Measurements from ENCODE around the gene CNPPD1.

The CNPPD1 gene

DNA sequence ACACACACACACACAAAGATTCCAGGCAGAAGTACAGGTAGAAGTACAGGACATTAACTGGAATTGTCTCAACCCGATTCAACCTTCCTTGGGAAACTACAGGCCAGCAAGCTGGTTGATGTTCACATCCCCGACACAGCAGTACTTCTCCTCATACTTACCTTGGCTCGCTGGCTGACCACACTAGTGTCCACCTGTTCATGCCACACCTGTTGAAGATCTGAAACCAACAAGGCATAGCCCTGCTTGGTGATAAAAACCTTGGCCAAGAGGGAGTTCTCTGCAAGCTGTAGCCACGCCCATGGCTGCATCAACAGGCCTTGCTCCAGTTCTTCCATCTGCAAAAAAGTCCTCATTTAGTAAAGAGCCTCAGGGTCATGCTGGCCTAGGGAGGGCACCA is 18.7 kb downstream of the CNPPD1 start:
- DNase-seq, result no peak

DNA sequence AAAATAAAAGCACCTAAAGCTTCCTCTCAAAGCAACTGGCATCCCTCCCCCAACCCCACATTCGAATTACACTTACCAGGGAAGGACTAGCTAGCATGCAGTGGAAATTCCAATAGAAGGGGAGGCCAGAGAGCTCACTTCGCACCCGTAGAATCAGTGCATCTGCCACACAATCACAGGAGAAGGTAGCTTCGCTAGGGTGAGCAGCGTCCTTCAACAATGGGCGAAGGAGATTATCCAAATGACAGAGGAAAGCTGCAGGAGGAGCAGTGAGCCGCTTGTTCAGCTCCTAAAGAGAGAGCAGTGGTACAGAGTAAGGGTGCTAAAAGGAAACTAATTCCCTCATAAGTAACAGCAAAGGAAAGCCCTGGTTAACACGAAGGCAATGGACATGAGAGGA is 19.3 kb downstream of the CNPPD1 start:
- DNase-seq, result no peak

DNA sequence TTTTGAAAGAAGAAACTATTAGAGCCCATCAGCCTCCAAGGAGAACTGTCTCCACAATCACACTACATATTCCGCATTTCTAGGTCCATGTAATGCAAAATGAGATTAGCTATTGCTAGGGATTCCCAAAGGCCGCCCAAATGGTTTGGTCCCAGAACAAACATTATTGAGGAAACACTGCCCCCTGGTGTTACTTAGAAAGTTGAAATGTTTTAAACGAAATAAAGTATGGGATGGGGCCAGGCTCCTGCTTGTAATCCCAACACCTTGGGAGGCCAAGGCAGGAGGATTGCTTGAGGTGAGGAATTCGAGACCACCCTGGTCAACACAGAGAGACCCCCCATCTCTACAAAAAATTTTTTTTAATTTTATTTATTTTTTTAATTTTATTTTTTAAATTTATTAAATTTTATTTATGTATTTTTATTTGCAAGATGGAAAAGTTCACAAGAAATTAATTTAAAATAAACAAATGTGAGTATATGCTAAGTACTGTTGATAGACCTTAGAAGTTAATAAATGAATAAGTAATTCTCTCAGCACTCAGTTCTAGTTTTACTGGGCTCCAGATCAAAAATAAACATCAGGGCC is 21.6 kb downstream of the CNPPD1 start:
- peak; percentile 77 for DNase-seq

DNA sequence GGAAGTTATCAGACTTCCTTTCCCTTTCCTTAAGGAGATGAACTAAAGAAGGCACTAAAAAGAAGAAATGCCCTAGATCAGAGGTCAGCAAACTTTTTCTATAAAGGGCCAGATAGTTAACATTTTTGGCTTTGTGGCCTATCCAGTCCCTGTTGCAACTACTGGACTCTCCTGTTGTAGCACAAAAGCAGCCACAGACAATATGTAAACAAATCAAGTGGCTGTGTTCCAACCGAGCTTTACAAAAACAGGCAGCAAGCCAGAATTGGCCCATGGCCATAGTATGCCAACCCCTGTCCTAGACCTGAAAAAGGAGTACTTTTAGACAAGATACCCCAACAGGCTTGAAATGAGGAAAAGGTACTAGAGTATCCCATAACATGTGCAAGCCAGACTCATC is 27.1 kb downstream of the CNPPD1 start:
- no peak for DNase-seq

DNA sequence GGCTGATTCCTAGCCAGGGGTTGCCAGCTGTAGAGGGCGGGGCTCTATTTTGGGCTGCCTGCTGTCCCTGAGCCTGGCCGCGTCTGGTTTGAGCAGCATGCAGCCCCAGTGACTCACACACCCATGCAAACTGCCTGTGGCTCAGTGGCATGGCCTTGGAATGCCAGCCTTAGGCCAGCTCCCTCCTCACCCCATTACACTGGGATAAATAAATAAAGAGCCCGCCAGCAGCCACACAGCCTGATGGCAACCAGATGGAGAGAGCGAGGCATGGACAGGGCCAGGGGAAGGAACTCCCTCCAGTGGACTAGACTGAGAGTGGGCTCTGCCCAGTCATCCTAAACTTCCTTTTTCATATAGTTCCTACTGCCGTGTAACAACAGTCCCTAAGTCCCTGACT is 34.4 kb downstream of the CNPPD1 start:
- no peak for DNase-seq

DNA sequence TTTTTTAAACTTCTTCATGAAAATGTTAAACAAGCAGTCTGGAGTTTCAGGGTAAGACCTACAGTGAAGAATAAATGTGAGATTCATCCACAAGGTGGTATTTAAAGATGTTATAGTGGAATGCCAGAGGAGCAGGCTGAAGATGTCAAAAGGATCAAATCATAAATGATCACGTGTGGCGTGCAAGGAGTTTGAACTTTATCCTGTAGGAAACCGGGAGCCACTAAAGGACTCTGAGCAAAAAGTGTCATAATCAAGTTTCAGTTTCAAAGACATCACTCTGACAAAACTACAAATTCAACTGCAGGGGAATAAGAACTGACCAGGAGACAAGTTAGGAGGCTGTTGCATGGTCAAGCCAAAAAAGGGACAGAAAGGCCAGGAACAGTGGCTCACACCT is 36.0 kb downstream of the CNPPD1 start:
- DNase-seq, result no peak

DNA sequence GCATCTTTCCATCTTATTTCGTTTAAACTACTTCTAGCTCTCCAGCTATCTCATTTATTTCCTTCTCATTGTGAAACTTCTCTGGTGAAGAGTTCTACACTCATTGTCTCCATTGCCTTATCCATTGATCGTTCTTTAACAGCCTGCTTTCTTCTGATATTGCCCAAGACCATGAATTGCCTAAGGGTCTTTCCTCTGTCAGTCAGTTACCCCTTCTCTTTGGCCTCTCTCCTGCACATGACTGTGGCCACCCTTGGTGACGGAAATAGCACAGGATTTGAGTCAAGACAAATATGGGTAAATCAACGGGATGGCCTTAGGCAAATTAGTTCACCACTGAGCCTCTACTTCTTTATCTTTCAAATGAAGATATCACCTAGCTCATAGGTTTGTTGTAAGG is 42.7 kb downstream of the CNPPD1 start:
- no peak for DNase-seq

DNA sequence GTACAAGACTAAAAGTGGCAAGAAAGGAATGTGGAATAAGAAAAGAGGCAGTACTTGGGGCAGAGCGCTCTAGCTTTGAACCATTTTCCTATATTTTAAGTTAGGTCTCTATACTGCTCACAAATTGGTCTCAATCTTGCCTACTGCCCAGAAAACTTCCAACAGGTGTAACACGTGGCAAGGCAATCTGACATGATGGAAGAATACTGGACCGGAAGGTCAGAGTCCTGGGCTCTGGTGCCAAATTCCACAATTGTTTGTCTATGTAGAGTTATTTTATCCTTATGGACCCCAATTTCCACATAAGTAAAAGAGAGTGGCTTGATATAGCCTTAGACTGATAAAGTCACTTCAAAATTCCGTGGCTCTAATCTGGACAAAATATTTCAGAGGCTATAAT is 45.0 kb downstream of the CNPPD1 start:
- no peak for DNase-seq

DNA sequence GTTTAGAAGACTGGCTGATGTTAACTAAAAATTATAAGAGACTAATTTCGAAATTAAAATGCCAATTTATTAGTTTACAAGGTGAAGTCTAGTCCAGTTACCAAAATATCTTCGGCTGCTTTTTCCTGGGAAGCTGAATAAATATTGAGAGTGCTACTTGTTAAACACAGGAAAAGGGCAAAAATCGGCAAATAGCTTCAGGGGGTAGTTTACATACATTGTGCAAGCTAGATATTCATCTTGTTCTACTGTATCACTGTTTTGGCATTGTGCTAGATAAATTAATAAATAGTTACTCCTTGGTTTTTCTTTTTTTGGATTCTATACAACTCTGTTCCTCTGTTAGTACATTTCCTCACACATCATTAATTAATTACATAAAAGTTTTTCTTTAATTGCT is 45.4 kb downstream of the CNPPD1 start:
- no peak for DNase-seq

DNA sequence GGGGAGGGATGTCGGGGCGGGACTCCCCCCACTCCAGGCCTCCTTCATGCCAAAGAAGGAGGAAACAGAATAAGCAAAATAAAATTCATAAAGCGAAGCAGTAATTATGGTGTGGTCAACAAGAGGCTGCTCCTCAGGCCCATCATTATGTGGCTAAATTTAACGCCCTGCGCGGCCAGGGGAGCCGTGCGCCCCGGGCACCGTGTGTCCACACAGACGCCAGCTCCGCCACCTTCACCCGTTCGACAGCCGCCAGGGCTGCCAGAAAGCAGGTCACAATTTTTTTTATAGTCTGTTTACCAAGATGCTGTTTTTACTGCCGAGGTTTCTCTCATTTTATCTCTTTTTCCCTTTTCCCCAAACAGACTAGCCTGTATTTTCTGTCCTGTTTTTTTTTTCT is 47.1 kb downstream of the CNPPD1 start:
- no peak for DNase-seq

DNA sequence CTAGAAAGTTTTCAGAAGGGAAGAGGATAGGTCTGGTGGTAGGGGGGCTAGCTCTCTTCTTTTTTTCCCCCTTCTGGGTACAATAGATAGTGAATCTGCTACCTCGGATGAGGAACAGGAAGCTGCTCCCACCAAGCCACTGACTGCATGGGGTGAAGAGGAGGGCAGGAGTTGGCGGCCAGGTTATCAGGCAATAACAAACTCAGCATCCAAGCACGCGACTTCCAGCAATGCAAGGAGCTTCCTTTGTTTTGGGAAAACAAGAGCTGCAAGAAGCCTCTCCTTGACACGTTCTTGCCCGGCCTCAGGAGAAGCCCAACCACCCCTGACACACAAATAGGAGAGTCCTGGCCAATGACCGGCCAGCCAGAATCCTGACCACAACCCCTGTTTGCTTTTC is 48.3 kb downstream of the CNPPD1 start:
- DNase-seq, result no peak

DNA sequence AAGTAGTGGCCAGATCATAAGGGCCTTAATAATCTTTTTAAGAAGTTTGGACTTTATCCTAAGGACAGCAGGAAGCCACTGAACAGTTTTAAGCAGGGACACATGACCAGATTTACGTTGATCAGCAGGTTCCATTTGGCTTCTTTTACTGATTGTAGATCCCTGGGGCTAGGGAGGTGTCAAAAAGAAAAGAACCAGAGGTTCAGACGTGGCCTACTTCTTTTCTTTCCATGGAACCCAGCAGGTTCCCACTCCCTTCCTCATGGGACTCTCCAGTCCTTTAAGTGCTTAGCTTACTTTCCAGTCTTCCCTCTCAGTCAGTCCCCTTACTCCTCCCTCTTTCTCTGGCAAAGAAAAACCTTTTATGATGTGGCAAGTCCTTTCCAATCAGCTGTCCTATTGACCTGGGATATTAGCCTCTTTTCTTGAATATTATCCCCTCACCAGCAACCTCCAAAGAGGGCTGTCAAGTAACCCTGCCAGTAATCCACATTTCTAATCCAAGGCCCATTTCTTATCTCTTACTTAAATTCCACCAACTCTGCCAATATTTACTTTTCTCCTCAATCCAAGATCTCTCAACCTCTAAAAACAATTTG is 49.6 kb downstream of the CNPPD1 start:
- no peak for DNase-seq

DNA sequence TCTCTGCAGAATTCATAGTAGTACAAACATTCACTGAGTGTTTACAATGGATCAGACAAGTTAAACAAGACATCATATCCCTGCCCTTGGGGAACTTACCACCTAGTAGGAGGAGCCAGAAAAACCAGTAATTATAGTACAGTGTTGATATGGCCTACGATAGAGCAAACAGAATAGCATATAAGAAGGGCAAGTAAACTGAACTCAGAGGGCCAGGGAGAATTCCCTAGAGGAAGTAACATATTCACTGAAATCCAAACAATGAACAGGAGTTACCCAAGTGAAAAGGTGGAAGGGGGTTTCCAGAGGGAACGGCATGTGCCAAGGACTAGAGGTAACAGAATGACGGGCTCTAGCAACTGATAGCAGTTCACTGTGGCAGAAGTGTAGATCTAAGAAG is 50.2 kb downstream of the CNPPD1 start:
- no peak for DNase-seq

DNA sequence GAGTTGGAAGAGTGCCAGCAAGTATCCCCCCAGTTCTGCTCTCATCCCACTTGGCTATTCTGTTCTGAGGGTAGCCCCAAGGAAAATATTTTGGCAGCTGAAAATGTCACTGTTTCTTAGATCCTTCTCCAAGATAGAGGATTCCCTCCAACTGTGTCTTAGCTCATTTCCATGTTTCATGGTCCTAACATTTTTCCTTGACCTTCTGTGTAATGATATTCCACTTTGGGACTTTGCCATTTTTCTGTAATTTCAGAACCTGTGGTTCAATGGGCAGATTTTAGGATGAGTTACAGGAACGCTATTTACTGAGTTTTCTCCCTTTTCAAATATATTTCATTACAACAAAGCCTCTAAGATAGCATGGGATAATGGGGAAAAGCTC is 50.8 kb downstream of the CNPPD1 start:
- DNase-seq, result no peak

DNA sequence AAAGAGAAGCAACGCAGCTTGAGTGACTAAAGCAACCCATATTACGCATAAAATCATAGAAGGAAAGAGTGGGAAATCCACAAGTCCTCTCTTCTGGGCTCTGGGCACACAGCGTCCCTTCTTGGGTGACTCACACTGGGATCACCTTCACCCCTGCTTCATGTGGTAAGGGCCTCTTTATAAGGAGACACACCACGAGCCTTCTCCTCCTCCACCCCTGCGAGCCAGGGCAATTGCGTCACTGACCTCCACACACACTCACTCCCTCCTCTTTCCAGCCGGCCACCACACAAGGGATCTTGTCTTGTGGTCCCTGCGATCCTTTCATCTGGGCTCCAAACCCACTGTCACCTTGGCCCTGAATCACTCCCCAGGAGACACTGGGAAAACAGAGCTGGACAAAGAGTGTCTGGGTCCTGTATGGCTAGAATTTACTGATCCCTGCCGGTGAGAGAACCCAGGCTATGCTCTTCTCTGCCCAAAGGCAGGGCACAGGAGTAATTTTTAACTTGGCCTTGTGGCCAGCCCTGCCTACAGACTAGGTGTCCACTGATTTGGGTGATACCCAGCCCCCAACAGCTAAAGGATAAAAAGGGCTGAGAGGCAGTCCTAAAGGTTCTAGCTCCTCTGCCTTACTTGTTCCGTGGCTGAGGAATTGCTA is 51.4 kb downstream of the CNPPD1 start:
- DNase-seq, result no peak

DNA sequence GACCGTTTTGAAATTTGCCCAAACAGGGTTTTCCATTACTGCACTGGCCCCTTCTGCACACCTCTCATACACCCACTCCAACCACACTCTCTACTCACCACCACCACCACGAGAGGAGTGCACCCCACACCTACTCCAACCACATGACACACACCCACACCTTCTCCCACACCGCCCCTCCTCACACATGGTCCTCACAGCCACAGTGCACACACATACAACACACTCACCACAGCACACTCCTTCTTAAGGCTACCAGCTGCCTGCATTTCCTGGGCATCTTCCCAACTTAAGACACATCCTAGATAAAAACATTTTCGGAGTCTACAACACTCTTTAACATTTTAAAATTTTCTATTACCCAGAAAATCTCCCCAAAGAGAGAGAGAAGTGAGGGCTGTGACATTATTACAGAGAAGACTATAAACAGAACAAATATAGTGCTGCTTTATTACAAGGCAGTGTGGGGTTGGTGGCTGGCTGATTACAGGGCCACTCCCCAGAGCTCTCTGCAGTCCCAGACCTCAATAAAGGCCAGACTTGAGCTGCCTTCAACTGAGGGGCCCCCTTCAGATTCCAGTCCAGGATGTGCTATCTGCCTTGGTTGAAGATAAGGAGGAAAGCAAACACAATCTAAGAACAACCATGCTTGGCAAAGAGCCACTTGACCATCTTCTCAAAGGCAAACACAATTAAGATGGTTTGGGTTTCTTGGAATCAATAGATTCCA is 52.2 kb downstream of the CNPPD1 start:
- peak; percentile 15 for DNase-seq

DNA sequence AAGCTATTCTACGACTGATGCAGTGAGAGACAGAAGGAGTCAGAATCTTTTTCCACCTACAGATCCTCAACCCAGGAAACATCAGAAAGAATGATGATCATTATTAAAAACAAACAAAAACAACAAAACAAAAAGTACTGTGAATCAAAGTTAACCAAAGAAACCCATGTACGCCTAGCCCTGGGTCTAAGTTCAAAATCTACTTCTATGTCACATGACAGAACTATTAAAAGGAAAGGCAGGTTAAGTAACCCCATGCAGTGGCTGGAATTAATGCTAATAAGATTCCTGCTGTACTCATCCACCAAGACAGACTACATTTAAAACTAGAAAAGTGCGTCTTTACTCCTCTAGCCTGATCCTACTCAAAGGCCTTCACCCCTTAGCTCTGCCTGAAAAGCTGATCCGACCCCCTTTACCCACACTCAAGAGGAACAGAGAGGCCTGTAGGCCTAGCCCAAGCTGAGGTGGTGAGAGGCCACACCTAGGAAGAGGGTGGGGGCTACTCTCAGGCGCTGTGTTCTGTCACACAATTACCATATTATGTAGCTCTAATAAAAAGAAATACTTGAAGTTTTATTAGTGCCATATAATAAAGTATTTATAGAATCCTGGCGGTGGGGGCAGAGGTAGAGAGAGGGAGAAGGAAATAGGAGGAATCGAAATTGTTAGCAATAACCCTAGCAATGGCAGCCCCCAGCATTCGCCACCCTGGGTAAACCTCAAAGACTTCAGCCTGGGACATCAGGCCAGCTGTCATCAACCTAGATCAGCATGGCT is 53.2 kb downstream of the CNPPD1 start:
- no peak for DNase-seq

DNA sequence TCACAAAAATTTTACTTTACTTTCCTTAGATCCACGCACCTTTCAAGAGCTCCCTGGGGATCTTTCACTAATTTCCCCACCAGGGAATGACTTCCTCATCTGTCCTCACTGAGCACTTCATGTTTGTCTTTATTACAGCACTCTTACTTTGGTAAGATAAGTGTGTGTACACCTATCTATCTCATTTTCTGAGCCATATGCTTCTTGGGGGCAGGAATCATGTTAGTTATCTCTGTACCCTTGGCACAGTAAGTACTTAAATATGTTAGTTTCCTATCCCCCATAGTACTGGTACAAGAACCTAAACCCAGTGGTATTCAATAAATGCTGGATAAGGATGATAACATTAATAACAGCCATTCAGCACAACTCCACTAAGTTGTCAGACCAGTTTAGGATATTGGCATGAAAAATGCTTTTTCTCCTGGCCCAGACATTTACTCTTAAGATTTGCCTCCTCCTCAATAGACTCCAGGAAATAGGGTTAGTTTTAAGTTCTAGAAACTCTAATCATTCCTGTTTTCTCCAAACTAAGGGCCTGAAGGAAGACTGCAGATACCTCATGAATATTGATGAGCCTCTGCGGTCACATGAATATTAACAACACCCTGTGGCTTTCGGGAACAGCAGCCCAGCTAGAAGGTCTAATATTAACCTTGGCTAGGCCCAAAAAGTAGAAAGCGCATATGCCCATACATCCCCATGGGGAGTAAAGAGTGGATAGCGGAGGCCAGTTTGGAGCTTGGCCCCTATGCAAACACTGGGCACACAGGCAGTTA is 54.3 kb downstream of the CNPPD1 start:
- DNase-seq, result no peak
